SHP77 (cell line): ENCODE results near the gene CCDC85A.

ENCODE experiments used
- DNase-seq, 2 experiments: peaks; one replicate each; lab custom pipeline; 2025; lab: John Stamatoyannopoulos, UW

Gene CCDC85A

GRCh38 chr2:56192664-56193305 lies 9.0 kb downstream of the CCDC85A start:
- no peak for DNase-seq

DNA sequence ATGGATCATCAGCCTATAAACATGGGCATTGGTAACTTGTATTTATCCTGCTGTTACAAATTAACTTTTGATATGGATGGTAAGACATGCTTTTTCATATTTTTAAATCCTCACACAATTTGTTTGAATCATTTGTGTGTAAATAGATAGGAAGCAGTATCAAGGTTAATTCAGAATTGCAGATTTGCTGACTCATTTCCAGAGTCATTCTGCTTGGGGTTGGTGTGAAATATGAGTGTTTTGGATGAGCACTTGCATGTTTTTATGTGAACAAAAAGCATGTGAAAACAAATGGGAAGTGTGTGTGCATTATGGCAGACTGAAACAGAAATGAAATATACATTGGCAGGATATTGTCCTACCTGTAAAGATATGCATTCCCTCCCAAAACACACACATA lies 11.8 kb downstream of the CCDC85A start:
- no peak for DNase-seq

GRCh38 chr2:56197816-56198215 lies 14.0 kb downstream of the CCDC85A start:
- no peak for DNase-seq

DNA sequence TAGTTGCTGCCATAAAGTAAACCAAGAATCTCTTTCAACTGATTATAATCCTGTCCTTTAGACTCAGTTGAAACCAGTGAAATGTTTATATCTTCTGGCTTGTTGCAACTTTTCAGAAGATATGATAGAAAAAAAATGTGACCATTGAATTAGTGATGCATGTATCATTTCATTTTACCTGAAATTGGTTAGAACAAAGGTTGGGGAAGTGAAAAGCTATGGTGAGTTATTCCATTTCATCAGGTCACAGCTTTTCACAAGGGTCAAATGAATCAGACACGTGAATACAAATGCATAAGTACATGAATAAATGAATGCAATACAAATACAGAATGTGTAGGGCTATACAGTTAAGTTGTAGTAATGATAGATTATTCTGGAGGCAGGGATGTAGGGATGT lies 15.1 kb downstream of the CCDC85A start:
- no peak for DNase-seq

GRCh38 chr2:56199492-56199891 lies 15.7 kb downstream of the CCDC85A start:
- no peak for DNase-seq

DNA sequence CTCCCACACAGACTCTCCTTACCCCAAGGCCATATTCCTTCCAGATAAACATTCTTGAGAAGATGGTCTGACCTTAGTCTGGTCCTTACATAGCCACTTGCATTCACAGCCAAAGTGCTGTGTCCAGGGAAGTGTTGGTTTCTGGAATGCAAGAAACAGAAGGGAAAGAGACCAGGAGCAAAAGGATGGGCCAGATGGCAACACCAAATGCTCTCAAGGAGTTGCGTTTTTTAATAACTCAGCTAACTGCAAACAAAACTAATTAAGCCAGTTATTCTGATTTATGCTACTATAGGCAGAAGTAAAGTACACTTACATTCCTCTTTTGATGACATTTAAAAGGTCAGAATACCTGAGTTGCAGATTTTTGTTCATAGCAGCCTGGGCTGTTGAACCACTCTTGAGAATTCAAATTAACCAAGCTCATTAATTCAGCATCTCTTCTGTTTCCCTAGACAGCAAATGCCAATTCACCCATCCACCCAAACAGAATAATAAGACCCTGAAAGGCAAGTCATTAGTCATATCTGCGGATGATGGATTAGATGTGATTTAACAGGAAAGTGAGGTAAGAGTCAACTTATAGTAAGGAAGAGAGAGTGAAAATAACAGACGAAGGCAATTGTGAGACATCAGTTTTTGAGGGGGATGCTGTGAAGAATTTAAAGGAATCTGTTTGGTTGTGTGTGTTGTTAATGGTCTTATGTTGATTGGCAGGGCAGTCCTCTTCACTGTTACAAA lies 18.8 kb downstream of the CCDC85A start:
- no peak for DNase-seq

- DNase-seq: no peak
Measured at GRCh38 chr2:56204556-56204955, 20.8 kb downstream of the CCDC85A start.

DNA sequence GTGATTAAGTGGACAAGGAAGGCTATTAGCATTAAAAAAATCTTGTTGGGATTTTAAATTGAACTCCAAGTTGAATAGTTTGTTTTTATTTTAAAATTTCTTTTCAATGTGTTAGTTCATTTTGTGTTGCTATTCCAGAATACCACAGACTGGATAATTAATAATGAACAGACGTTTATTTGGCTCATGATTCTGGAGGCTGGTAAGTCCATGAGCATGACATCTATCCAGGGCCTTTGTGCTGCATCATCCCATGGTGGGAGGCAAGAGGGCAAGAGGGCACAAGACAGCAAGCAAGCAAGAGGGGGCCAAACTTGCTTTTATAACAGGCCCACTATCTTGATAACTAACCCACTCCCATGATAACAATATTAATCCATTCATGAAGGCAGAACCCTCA lies 22.5 kb downstream of the CCDC85A start:
- no peak for DNase-seq

DNA sequence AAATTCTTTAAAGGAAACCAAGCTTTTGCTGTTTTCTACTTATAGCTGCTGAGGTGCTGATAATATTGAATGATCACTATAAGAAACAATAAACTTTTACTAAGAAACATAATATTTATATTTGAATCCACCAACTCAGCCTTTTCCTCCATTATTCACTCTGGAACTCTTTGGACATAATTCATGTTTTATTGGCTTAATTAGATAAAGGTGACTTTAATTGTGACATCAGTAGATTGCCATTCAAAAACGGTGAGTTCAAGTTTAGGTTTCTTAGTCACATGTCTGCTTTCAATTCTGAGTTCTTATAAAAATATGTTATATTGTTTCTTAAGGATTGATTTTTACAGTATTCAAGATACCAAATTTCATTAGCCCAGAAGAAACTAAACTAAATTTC lies 24.0 kb downstream of the CCDC85A start:
- DNase-seq: no peak

GRCh38 chr2:56208380-56208779 lies 24.6 kb downstream of the CCDC85A start:
- DNase-seq: no peak

DNA sequence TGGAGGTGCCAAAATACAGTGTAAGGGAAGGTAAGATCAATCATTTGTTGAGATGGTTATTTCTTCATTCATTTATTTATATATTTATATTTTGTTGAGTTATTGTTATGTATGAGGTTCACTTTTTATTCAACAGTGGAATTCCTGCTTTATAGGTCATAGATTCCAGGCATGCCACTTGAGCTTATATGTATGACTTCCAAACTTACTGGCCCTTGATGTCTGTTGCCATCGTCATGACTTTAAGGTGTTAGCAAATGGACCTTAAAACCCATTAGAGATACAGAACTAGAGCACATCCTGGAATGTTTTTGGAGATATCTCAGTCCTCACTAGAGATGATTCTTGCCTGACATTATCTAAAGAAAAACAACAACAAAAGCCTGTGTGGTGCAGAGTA lies 25.9 kb downstream of the CCDC85A start:
- no peak for DNase-seq

DNA sequence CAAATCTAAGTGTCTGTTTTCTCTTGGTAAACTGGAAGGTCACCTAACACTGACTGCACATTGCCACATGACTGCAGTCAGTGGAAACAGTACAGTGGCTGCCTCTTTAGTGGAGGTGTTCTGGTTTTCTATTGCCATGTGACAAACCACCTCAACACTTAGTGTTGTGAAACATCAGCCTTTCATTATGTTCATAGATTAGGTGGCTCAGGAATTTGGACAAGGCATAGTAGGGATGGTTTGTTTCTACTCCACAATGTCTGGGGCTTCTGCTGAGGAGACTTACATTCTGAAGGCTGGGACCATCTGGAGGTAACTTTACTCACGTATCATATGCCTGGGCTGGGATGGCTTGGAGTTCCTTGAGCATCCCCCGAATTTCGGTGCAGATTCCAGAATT lies 26.5 kb downstream of the CCDC85A start:
- DNase-seq: no peak

GRCh38 chr2:56211048-56211447 lies 27.3 kb downstream of the CCDC85A start:
- no peak for DNase-seq

DNA sequence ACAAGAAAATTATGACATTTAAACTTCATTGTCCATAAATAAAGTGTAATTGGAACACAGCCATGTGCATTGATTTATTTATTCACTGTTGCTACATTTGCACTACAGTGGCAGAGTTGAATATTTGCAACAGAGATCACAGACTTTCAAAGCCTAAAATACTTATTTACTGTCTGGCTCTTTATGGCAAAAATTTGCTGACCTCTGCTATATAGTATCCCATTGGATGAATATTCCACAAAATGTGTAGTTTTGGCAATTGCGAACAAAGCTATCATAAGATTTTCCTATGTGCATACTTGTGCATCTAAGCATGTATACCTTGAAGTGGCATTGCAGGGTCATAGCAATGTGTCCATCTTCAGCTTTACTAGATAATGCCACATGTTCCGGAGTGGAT lies 32.1 kb downstream of the CCDC85A start:
- DNase-seq: no peak

DNA sequence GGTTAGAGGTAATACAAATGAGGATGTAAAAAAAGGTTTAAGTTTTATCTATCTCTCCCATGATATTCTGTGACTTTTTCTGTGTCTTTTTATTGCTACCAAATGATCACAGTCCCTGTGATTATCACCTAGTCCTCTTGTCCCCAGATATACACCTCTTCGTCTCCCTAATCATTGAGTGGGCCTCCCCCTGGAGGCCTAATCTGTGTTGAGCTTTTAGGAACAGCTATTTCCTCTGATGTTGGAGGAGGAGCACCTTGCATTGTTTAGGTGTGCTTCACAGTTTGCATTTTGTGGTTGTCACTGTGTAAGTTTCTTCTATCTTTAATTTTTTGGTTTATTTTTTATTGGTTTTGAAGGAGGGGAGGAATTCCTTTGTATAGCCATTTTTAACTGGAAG lies 33.3 kb downstream of the CCDC85A start:
- DNase-seq: no peak

GRCh38 chr2:56222481-56222880 lies 38.7 kb downstream of the CCDC85A start:
- no peak for DNase-seq

GRCh38 chr2:56224316-56224715 lies 40.5 kb downstream of the CCDC85A start:
- no peak for DNase-seq

DNA sequence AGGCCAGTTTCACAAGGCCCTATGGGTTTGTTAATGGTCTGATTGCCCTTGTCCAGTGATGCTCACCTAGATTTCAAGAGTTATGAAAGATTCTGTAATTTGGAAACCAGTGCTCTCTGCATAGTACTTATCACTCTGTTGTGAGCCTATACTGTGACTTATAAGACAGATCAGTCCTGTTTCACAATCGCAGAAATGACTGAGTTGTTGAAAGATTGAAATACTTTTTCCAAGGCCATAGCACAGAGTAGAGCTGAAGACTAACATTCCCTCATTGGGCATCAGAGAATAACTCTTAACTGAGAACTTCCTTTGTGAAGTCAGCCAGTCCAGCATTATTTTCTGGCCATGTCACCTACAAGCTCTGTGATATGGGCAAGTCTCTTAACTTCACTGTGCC lies 44.0 kb downstream of the CCDC85A start:
- no peak for DNase-seq

GRCh38 chr2:56229397-56230060 lies 45.7 kb downstream of the CCDC85A start:
- no peak for DNase-seq

DNA sequence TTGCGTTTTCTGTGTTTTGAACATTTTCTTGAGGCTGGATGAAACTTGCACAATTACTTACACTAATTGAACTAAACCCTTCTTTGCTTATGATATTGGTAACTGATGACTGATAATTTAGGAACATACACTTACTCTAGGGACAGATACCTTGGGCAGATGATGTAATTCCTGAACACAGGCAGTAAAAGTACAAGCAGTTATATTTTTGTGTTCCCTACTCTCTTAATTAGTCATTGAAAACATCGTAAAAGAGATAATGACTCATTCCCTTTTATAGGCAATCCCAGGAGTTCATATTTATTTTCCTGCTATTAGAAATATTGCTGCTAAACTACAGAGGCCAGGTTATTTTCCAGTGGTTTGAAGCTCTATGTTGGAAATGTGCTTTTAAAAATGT lies 46.4 kb downstream of the CCDC85A start:
- no peak for DNase-seq

GRCh38 chr2:56231361-56231760 lies 47.6 kb downstream of the CCDC85A start:
- DNase-seq: no peak

- no peak for DNase-seq
Measured at GRCh38 chr2:56232912-56233311, 49.1 kb downstream of the CCDC85A start.

GRCh38 chr2:56234241-56234640 lies 50.5 kb downstream of the CCDC85A start:
- no peak for DNase-seq
